ENCODE measurements around the gene MFAP3.
"Not testable (repeated sequence)": the region's sequence is repeated elsewhere in the genome, so short reads cannot be mapped to it uniquely, and the experiment has no call there.

MFAP3 gene

DNA sequence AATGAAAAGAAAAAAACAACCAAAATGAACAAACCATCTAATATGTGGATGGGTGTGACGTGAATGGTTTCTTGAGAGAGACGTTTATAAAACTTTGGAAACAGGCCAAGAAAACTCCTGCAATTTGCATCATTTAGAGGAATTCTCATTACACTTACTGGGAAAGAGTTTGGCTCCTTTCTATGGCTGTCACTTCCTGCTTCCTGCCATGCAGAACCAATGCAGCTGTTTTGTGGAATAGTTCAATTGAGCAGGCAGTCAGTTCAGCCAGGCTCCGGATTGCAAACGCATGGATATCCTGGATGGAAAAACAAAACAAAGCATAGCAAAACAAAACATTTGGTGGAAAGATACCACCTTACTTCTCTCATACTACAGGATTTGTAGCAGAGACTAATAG is 36.7 kb upstream of the MFAP3 start:
- CTCF ChIA-PET: no interaction called here
- no peak overlapping the region for H3K27ac ChIP-seq
- POLR2A ChIA-PET (ENCODE audit: low non-redundant PET): no interaction called here
- TF ChIP-seq, protein P1, sequence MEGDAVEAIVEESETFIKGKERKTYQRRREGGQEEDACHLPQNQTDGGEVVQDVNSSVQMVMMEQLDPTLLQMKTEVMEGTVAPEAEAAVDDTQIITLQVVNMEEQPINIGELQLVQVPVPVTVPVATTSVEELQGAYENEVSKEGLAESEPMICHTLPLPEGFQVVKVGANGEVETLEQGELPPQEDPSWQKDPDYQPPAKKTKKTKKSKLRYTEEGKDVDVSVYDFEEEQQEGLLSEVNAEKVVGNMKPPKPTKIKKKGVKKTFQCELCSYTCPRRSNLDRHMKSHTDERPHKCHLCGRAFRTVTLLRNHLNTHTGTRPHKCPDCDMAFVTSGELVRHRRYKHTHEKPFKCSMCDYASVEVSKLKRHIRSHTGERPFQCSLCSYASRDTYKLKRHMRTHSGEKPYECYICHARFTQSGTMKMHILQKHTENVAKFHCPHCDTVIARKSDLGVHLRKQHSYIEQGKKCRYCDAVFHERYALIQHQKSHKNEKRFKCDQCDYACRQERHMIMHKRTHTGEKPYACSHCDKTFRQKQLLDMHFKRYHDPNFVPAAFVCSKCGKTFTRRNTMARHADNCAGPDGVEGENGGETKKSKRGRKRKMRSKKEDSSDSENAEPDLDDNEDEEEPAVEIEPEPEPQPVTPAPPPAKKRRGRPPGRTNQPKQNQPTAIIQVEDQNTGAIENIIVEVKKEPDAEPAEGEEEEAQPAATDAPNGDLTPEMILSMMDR (conservative IDR thresholded peaks at IDR 0.05; ENCODE audit: low read depth): no peak
- DNase-seq (ENCODE audit: low spot score): no peak

DNA sequence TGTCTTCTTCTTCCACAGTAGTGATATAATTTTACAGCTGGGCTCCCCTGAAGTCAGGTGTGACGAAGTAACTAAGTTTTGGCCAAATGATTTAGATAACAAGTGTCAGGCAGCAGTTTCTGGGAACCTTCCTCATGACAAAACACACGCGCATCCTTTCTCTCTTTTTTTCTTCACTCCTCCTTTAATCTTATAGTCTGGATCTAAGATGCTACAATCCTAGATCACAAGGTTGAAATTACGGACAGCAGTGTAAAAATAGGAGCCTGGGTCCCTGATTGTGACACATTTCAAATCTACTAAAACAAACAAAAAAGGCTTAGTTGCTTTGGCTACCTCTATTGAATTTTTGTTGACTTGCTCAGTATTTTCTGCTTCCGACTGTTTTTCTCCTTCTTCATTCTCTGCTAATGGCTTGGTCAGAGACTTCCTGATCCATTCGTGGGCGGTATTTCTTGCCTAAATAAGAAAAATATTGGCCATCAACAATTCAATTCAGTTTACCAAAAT is 36.2 kb upstream of the MFAP3 start:
- POLR2A ChIA-PET (ENCODE audit: low non-redundant PET): no interaction called here
- DNase-seq (ENCODE audit: low spot score): no peak
- TF ChIP-seq, protein P1 (conservative IDR thresholded peaks at IDR 0.05; ENCODE audit: low read depth): no peak
- no peak overlapping the region for H3K27ac ChIP-seq
- CTCF ChIA-PET: interaction anchor here (0.7 kb wide), 1 partner anchor 76 kb away, joined by 3 read pairs; no protein-coding TSS in a partner anchor

DNA sequence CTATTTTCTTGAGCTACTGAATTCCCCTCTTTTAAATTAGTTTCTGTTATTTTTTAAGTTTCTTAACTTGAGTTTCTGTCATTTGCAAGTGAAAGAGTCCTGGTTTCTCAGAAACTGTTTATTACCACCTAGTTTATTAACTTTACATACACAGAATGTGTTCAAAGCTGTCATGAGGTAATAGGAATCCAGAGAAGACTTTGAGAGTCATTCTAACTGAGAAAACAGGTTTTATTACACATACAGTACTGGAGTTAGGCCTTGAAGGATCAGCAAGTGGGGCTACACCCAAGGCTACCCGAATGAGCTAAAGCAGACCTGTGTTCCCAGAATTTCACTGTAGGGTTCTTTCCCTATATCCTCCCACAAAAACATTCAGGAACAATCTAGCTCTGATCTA is 33.1 kb upstream of the MFAP3 start:
- POLR2A ChIA-PET (ENCODE audit: low non-redundant PET): no interaction called here
- CTCF ChIA-PET: no interaction called here
- DNase-seq (ENCODE audit: low spot score): no peak
- H3K27ac ChIP-seq: no peak overlapping the region
- TF ChIP-seq, protein P1 (conservative IDR thresholded peaks at IDR 0.05; ENCODE audit: low read depth): no peak

DNA sequence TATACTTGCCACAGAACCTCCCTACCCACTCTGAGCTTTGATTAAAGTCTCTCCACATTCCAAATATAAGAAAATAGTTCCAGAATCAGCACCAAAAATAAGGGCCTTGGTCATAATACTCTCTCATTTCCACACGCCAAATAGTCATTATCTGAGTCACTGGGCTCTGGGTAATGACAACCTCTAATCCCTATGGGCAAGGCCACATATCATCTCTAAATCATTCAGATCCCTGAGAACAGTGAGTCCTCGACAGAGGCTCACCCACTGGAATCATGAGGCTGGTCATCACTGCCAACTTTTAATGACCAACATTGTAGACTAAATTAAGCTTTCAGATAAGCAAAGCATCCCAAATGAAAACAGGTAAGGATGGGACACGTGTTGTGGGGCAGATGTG is 28.1 kb upstream of the MFAP3 start:
- TF ChIP-seq, protein P1 (conservative IDR thresholded peaks at IDR 0.05; ENCODE audit: low read depth): no peak
- CTCF ChIA-PET: interaction anchor here (0.6 kb wide), 1 partner anchor 157 kb away, joined by 3 read pairs; no protein-coding TSS in a partner anchor

DNA sequence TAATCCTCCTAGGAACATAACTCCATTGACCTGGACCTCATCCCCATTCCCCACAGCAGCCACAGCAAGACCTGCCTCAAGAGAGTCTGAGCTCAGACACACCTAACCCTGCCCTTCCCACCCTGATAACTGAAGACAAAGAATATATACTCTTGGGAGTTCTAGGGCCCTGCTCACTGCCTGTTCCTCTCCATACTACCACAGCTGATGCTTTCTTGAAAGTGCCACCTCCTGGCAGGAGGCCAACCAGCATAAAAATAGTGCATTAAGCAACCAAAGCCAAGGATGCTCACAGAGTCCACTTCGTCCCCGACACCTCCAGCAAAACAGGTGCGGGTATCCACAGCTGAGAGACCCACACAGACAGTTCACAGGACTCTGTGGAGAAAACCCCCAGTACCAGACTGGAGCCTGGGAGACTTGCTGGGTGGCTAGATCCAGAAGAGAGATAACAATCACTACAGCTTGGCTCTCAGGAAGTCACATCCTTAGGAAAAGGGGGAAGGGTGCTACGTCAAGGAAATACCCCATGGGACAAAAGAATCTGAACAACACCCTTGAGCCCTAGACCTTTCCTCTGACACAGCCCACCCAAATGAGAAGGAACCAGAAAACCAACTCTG is 23.6 kb upstream of the MFAP3 start:
- no peak overlapping the region for H3K27ac ChIP-seq
- no peak for DNase-seq (ENCODE audit: low spot score)
- ChIA-PET POLR2A (ENCODE audit: low non-redundant PET) (no interaction called here), CTCF (no interaction called here)
- TF ChIP-seq, protein P1 (conservative IDR thresholded peaks at IDR 0.05; ENCODE audit: low read depth): no peak

More for the DNA sequence above, 28.1 kb upstream of the MFAP3 start:
- POLR2A ChIA-PET (ENCODE audit: low non-redundant PET): no interaction called here
- no peak for DNase-seq (ENCODE audit: low spot score)
- H3K27ac ChIP-seq: no peak overlapping the region

DNA sequence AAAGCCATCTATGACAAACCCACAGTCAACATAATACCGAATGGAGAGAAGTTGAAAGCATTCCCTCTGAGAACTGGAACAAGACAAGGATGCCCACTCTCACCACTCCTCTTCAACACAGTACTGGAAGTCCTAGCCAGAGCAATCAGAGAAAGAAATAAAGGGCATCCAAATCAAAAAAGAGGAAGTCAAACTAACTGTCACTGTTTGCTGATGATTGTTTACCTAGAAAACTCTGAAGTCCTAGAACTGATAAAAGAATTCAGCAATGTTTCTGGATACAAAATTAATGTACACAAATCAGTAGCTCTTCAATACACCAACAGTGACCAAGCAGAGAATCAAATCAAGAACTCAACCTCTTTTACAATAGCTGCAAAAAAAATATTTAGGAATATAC is 19.8 kb upstream of the MFAP3 start:
- POLR2A ChIA-PET (ENCODE audit: low non-redundant PET); H3K27ac ChIP-seq; CTCF ChIA-PET; DNase-seq (ENCODE audit: low spot score): not testable (repeated sequence)

DNA sequence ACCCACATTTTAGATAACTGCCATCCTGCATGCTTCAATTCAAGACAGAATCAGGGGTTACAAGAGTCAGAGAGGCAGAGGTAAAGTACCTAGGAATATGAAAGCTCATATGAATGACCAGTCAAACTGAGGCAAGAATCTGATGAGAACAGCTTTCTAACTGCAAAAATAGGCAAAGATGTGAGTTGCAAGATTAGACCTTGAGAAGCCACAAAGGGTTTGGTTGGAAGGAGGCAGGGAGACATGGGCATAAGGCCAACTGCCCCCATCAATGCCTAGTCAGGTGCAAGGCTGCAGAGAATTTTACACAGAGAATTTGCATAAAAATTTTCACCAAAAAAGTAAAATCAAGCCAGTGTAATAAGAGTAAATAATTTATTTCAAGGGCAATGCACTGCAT is 12.8 kb upstream of the MFAP3 start:
- ChIA-PET POLR2A (ENCODE audit: low non-redundant PET) (no interaction called here), CTCF (no interaction called here)
- no peak overlapping the region for H3K27ac ChIP-seq
- no peak for DNase-seq (ENCODE audit: low spot score)
- TF ChIP-seq, protein P1 (conservative IDR thresholded peaks at IDR 0.05; ENCODE audit: low read depth): no peak

Data from RWPE1 (cell line).